ENCODE measurements around the gene MSANTD1.
A peak's percentile ranks its signal among the peaks of the same experiment; 100 is the strongest.

Gene MSANTD1

DNA sequence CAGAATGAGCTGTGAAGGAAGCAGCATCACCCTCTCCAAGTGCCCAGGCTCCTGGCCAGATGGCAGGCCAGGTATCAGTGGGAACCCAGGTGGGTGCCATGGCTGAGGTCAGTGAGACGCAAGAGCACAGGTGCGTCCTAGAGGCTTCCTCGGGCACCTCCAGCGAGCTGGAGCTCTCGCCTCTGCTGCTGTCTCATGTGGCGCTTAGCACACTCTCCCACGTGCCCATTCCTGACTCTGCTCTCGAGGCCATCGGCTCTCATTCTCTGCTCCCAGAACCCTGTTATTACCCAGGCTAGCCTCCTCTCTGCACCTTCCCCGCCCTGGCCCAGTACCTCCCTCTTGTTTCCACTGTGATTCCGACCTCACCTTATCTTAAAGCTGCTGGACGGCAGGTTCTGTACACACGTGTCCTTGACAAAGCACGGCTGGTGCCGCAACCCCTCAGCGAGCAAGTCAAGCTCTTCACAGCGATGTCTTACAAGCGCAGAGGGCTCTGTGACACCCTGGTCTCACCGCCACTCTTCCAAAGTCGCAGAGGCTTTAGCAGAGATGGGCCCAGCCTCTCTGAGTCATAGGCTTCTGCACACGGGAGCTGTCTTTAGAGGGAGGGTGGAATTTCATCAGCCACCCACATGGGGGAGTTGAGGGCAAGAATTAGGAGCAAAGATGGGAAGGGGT, 15.4 kb upstream of the MSANTD1 start:
- peak; percentile 53 for DNase-seq (ENCODE audit: low spot score)

DNA sequence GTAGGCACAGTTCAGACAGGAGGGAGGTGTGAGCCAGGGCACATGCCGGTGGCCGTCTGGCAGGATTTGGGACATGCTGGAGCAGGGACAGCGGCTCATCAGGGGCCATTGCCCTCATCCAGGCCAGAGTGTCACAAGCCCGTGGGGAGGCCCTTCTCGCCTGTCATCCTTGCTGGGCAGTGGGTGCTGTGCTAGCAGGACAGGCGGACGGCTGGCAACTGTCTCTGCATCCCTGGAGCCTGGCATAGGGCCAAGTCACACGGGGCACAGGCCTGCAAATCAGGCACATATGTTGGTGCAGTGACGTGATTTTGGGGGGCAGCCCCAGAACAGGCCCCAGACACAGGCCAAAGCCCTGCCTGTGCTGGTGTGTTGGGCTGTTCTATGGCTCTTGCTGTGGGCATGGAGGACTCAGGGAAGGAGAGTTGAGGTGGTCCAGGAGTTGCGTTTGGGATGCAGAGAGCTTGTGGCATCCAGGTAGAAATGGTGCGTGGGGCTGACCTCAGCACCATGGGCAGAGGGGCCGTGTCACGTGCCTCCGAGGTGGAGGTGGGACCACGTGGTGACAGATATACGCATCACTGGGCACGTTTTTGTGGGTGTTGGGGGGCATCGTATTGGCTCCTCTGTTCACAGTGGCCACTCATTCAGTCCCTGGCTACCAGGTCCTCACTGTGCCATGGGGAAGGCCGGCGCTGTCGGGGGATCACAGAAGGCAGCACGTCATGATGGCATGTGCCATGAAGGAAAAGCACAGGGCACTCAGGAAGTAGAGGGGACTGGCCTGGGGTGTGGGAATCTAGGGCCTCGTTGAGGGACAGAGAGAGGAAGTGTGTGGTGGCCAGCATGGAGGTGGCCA, 14.6 kb upstream of the MSANTD1 start:
- DNase-seq (ENCODE audit: low spot score) = no peak

DNA sequence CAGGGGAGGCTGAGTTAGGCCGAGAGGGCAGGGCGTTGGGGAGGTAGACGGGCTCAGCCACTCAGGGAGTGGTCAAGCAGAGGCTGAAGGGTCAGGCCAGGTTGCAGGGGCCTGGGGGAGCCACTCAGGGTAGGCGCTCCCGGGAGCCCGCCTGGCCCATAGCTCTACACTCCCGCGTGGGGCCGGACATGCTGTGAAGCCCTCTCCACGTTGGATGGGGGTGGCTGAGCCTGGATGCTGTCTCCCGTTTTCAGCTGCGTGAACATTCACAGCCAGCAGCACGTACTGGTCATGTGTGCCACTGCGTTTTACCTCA, 14.0 kb upstream of the MSANTD1 start:
- DNase-seq (ENCODE audit: low spot score) = no peak

DNA sequence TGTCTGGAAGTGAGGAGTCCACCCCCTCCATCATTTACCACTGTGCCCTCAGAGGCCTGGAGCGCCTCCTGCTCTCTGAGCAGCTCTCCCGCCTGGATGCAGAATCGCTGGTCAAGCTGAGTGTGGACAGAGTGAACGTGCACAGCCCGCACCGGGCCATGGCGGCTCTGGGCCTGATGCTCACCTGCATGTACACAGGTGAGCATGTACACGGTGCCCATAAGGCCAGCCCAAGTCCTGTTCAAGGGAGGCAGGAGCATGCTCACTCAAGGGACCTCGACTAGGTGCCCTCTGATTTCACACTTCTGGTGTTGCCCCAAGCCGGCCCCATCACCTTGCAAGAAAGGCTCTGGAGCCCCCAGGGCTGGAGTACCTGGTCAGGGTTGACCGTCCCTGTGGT, 13.4 kb upstream of the MSANTD1 start:
- DNase-seq (ENCODE audit: low spot score) = no peak

DNA sequence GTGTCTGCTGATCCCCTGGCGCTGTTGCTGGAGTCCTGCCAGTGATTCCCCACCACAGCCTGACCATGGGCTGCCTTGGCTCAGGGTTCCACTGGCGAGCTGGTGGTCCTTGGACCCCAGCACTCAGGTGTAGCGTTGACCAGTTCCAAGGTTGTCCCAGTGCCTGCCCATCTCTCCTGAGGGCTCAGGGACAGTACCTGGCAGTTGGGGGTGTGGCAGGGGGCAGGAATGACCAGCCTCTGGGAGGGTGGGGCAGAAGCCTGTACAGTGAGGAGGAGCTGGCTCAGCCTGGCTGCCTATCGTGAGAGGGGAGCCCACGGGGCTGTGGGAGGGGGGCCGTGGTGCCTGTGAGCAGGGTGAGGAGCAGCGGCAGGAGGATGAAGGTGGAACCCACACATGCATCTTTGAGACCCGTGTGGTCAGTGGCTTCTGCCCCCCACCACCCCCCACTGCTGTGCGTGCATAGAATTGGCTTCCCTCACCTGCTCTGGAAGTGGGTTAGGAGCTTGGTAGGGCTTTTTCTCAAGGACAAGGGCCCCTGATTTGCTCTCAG, 12.6 kb upstream of the MSANTD1 start:
- DNase-seq (ENCODE audit: low spot score) = no peak

DNA sequence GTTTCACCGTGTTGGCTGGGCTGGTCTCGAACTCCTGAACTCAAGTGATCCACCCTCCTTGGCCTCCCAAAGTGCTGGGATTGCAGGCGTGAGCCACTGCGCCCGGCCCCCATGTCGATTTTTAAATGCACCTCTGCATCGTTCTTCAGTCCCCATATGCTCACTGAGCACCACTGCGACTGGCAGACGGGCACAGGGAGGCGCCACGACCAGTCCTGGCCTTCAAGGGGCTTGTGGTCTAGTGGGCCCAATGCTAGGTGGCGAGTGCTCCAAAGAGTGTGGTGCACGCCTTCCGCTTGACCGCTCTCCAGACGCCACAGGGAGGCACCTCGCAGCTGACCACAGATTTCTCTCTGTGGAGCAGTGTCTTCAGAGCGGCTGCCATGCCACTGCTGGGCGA, 11.7 kb upstream of the MSANTD1 start:
- DNase-seq (ENCODE audit: low spot score) = no peak

DNA sequence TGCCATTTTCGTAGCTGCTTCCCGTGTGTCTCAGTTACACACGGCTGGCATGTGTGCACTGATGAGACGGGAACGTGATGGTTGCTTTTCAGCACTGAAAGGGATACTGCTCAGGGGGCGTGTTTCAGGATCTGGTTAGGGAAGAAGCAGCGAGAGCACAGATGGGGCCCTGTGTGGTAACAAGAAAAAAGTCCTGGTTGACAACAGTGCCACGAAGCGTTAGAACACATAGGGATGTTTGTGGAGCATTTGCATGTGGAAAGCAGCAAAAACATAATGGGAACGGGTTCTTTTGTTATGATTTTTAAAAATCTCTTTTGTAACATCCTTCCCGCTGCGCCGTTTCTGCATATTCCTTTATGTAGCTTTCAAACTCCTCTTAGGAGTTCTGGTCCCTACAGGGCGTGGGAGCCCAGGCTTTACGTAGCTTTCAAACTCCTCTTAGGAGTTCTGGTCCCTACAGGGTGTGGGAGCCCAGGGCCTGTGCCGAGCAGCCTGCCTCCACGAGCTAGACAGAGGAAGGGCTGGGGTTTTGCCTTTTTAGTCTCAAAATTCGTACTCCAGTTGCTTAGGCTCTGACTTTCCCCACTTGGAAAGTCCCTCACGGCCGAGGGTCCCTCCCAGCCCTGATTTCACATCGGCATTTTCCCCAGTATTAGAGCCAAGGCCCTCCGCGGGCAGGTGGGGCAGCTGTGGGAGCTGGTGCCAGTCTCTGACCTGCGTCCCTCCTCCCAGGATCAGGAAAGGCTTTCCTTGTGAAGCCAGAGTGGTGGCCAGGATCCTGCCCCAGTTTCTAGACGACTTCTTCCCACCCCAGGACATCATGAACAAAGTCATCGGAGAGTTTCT, 11.0 kb upstream of the MSANTD1 start:
- DNase-seq (ENCODE audit: low spot score) = no peak

DNA sequence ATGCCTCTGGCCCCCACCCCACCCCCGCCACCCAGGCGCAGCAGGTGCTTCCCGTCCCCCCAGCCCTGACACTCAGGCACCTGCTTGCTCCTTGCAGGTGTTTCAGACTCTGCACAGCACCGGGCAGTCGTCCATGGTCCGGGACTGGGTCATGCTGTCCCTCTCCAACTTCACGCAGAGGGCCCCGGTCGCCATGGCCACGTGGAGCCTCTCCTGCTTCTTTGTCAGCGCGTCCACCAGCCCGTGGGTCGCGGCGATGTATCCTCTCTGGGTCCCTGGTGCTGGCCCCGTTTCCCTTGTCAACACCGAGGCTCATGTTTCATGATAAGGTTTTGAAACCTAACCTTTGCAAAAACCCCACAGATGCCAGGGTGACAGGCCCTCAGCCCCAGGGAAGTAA, 10.2 kb upstream of the MSANTD1 start:
- DNase-seq (ENCODE audit: low spot score) = no peak

DNA sequence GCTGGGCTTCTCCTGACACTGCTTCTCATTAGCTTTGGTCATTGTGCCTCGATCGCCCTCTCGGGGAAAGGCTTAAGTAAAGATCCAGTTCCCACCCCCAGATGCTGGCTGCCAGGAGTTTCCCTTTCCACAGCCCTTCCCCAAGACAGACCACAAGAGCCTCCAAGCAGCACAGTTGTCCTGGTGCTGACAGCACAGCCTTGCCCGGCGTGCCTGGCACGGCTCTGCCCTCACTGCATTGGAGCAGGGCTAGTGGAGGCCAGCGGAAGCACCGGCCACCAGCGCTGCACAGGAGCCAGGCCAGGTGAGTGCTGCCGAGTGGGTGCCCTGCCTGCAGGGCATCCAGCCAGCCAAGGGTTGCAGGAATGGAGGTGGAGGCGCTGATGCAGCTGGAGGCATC, 9.7 kb upstream of the MSANTD1 start:
- no peak for DNase-seq (ENCODE audit: low spot score)

DNA sequence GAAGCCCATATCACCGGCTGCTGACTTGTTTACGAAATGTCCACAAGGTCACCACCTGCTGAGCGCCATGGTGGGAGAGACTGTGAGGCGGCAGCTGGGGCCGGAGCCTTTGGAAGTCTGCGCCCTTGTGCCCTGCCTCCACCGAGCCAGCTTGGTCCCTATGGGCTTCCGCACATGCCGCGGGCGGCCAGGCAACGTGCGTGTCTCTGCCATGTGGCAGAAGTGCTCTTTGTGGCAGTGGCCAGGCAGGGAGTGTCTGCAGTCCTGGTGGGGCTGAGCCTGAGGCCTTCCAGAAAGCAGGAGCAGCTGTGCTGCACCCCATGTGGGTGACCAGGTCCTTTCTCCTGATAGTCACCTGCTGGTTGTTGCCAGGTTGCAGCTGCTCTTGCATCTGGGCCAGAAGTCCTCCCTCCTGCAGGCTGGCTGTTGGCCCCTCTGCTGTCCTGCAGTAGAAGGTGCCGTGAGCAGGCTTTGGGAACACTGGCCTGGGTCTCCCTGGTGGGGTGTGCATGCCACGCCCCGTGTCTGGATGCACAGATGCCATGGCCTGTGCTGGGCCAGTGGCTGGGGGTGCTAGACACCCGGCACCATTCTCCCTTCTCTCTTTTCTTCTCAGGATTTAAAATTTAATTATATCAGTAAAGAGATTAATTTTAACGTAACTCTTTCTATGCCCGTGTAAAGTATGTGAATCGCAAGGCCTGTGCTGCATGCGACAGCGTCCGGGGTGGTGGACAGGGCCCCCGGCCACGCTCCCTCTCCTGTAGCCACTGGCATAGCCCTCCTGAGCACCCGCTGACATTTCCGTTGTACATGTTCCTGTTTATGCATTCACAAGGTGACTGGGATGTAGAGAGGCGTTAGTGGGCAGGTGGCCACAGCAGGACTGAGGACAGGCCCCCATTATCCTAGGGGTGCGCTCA, 8.7 kb upstream of the MSANTD1 start:
- no peak for DNase-seq (ENCODE audit: low spot score)

DNA sequence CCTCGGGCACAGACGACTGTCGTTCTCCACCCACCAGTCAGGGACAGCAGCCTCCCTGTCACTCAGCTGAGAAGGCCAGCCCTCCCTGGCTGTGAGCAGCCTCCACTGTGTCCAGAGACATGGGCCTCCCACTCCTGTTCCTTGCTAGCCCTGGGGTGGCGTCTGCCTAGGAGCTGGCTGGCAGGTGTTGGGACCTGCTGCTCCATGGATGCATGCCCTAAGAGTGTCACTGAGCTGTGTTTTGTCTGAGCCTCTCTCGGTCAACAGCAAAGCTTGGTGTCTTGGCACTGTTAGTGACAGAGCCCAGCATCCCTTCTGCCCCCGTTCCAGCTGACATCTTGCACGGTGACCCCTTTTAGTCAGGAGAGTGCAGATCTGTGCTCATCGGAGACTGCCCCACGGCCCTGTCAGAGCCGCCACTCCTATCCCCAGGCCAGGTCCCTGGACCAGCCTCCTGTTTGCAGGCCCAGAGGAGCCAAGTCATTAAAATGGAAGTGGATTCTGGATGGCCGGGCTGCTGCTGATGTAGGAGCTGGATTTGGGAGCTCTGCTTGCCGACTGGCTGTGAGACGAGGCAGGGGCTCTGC, 7.9 kb upstream of the MSANTD1 start:
- no peak for DNase-seq (ENCODE audit: low spot score)

DNA sequence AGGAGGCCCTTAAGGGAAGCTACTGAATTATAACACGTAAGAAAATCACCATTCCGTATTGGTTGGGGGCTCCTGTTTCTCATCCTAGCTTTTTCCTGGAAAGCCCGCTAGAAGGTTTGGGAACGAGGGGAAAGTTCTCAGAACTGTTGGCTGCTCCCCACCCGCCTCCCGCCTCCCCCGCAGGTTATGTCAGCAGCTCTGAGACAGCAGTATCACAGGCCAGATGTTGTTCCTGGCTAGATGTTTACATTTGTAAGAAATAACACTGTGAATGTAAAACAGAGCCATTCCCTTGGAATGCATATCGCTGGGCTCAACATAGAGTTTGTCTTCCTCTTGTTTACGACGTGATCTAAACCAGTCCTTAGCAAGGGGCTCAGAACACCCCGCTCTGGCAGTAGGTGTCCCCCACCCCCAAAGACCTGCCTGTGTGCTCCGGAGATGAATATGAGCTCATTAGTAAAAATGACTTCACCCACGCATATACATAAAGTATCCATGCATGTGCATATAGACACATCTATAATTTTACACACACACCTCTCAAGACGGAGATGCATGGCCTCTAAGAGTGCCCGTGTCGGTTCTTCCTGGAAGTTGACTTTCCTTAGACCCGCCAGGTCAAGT, 6.9 kb upstream of the MSANTD1 start:
- DNase-seq (ENCODE audit: low spot score) = no peak

DNA sequence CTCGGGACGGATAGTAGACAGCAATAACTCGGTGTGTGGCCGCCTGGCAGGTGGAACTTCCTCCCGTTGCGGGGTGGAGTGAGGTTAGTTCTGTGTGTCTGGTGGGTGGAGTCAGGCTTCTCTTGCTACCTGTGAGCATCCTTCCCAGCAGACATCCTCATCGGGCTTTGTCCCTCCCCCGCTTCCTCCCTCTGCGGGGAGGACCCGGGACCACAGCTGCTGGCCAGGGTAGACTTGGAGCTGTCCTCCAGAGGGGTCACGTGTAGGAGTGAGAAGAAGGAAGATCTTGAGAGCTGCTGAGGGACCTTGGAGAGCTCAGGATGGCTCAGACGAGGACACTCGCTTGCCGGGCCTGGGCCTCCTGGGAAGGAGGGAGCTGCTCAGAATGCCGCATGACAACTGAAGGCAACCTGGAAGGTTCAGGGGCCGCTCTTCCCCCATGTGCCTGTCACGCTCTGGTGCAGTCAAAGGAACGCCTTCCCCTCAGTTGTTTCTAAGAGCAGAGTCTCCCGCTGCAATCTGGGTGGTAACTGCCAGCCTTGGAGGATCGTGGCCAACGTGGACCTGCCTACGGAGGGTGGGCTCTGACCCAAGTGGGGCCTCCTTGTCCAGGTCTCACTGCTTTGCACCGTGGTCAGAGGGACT, 5.7 kb upstream of the MSANTD1 start:
- no peak for DNase-seq (ENCODE audit: low spot score)

DNA sequence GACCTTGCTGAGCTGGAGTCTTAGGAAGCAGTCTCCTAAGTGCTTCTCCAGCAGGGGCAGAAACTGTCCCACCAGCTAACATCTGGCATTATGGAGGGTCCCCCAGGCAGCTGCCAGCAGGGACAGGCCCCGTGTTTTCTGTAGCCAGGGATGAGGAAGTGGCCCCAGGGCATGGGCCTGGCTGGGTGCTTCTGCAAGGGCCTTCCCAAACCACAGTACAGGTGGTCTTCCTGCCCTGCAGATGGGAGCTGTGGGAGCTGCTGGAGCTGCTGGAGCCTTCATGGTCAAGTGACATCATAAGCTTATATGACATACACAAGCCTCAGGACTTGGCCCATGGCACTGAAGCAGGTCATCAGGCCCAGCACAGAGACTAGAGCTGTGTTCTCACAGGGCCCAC, 5.0 kb upstream of the MSANTD1 start:
- DNase-seq (ENCODE audit: low spot score) = no peak

DNA sequence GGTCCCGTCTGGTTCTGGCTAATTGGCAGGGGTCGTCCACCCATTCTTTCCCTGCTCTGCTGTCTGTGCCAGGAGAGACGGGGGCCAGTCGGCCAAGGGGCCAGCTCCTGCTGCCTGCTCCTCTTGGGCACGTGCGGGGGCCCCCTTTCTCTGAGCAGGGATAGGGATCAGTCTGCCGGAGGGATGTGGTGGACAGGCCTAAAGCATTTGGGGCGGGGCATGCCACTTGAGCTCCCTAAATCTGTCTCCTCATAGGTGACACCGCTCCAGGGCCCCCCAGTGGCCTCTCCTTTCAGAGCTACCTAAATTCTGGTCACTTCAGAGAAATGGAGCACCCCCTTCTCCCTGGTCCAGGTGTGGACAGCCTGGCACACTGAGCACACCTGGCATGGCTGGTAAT, 4.2 kb upstream of the MSANTD1 start:
- DNase-seq (ENCODE audit: low spot score) = no peak

DNA sequence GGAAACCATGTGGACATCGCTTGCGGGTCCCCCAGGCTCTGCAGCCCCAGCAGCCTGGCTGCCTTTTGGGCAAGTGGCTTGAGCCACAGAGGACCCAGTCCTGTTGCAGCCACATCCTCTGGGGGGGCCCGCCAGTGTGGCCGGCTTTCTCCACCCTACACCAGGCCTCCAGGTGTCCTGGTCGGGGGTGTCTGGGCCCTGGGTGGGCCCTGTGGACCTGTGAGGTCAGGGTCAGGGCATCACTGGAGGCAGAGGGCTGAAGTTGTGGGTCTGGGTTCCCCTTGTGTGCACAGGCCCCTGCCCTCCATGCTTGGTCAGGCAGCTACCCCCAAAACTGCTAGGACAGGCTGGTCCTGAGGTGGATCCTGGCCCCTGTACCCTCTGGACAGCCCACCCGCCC, 3.3 kb upstream of the MSANTD1 start:
- no peak for DNase-seq (ENCODE audit: low spot score)

DNA sequence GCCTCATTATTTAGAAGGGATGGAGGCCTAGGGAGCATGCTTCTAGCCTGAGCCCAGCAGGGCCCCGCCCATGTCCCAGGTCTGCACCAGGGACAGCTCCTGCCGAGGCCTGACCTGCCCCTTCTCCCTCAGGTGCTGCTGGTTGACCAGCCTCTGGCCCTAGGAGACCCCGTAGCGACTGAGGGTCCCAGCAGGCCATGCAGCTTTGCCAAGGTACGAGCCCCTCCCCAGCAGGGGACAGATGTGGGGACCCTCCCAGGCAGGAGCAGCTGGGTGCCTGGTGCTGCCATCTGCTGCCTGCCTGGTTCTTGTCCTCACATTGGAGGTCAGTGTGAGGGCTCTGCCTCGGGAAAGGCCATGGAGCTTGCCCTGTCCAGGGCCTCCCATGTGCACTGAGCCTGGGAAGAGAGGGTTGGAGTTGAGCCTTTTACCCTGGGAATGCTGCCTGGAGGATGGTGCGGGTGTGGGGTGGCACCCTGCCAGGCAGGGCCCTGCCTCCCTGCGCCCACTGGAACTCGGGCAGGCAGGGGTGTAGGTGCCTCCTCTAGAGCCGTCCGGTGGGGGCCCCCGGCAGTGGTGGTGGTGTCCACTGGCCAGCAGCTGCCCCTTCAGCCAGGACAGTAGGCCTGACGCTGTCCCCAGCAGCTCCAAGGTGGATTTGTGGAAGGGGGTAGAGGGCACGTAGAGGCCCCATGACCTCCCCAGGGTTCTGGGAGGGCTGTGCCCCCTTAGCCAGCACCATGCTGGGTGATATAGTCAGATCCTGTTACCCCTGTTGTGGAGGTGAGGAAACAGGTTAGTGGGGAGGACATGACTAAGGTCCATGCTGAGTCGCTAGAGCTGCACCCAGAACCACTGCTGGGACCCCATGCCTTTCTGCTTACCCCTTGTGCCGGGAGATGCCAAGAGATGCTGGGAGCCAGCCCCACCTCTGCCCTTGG, 2.2 kb upstream of the MSANTD1 start:
- no peak for DNase-seq (ENCODE audit: low spot score)

DNA sequence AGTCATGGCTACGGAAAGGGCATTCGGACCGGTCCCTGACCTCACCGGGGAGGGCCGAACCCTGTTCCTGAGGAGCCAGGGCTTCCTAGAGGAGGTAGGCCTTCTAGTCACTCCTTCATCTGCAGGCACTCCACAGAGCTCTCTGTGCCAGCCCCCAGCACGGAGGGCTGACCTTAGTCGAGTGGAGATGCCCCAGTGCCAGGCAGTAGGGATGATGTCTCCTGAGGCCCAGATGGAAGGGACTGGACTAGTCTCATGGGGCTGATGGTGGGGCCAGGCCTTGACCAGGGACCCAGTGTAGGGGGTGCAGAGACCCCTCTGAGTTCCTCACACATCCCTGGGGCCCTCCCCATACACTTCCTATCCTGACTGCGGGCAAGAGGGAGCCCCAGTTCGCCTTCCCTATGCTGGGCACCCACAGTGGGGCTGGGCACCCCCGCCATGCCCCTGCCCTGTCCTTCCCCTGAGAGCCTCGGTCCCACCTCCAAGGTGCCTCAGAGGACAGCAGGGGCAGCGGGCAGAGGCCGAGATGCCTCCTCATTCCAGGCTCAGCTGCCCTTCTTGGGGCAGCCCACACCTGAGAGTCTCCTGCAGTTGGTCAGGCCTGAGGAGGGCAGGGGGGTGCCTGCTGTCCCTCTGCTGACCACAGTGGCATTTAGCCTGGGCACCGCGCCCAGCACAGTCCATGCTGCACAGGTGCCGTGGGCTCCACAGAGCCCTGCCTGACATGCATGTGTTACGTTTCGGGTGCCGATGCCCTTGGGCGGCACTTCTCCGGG, 1.4 kb upstream of the MSANTD1 start:
- no peak for DNase-seq (ENCODE audit: low spot score)

Measured in AG20443 (cell line).